ENCODE measurements around the gene RHOT2. TPM values are rescaled to one million over a fixed set of nuclear protein-coding genes. Genes with fewer than 3 reads are reported as not detected.

The RHOT2 gene
- total and polyA plus RNA-seq, 9 of the 15 experiments (the other 6 are each of a cell fraction or from before 2014, with no cell fraction given) = 5.0 to 373 (median 112) TPM

DNA sequence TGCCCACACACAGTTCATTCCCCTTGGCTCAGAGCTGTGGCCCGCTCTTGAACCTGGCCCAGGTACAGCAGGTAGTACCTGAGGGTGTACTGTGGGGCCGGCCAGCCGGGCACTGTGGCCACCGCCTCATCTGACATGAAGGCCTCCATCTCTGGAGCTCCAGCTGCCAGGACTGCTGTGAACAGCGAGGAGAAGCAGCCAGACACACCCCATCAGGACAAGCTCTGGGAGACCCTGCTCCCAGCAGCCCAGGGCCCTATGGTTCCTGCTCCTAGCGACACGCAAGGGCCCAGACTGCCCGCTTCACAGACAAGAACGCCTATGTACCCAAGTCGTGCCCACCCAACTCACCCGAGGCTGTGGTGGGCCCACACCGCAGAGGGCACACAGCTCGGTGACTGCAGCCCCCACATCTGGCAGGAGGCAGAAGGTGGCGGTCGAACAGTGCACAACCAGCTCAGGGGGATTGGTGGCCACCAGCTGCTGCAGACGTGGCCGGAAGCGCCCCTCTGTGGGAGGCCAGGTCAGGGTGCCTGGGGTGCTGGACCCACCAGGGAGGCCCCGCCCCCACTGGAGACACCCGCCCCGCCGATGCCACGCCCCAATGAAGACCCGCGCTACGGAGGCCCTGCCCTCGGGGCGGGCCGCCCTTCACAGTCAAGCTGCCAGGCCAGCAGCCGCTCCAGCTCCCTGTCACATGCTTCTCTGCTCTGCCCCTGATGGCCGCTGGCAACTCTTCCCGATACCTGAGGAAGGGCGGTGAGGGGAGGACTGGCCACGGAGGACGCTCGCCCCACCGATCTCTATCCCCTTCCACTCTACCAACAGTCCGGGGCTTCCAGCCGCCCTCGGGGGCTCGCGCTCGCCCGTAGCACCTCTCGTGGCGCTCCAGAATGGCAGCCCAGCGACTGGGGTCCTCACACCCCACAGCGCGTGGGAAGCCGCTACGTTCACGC, 11.2 kb downstream of the RHOT2 start (continued):
- TF ChIP-seq, protein P1, sequence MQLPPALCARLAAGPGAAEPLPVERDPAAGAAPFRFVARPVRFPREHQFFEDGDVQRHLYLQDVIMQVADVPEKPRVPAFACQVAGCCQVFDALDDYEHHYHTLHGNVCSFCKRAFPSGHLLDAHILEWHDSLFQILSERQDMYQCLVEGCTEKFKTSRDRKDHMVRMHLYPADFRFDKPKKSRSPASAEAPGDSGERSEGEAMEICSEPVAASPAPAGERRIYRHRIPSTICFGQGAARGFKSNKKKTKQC (CRISPR knock-in tag; IDR thresholded peaks at IDR 0.05) = peak; percentile 60; the same call in 1 of the 2 replicates
- TF ChIP-seq POLR2B (IDR thresholded peaks at IDR 0.05; ENCODE audit: low read depth, partially characterized antibody) (peak; percentile 65), POLR2AphosphoS5 (IDR thresholded peaks at IDR 0.05; ENCODE audit: control insufficient read depth, insufficient read depth, low read depth, low read length) (peak; percentile 37; the same call in 1 of the 2 replicates), BRD4 (IDR thresholded peaks at IDR 0.05) (no peak), E2F6 (IDR thresholded peaks at IDR 0.05; ENCODE audit: borderline replicate concordance in 1 of 2, extremely low read depth in 1 of 2, insufficient read depth in 1 of 2, insufficient read length in 1 of 2, low read depth in 1 of 2, low read length in 1 of 2, poor library complexity in 1 of 2, severe bottlenecking in 1 of 2) (peak; percentile 27 to 56), ZNF121 (CRISPR knock-in tag; conservative IDR thresholded peaks at IDR 0.05) (no peak), KAT2B (IDR thresholded peaks at IDR 0.05; ENCODE audit: low read depth, low read length) (no peak), TEAD4 (IDR thresholded peaks at IDR 0.05; ENCODE audit: low read length) (no peak), TEAD4 (CRISPR knock-in tag; IDR thresholded peaks at IDR 0.05; ENCODE audit: borderline replicate concordance) (no peak), YY1 (IDR thresholded peaks at IDR 0.05; ENCODE audit: borderline replicate concordance in 1 of 3, control insufficient read depth in 1 of 3, extremely low read depth in 1 of 3, insufficient read depth in 3 of 3, insufficient read length in 1 of 3, insufficient replicate concordance in 2 of 3, low read depth in 1 of 3, low read length in 2 of 3) (peak in 2 of 3 experiments; percentile 8 to 17), ZNF263 (CRISPR knock-in tag; IDR thresholded peaks at IDR 0.05; ENCODE audit: borderline replicate concordance) (peak; percentile 79), TAF1 (IDR thresholded peaks at IDR 0.05; ENCODE audit: control insufficient read depth, extremely low read depth, insufficient read depth, low read length, severe bottlenecking) (peak; percentile 49), CHD1 (IDR thresholded peaks at IDR 0.05; ENCODE audit: low read length) (peak; percentile 92), JUN (IDR thresholded peaks at IDR 0.05; ENCODE audit: borderline replicate concordance, low read depth, low read length) (peak; percentile 15; the same call in 1 of the 2 replicates), JUN (CRISPR knock-in tag; IDR thresholded peaks at IDR 0.05; ENCODE audit: borderline replicate concordance) (no peak), SMAD3 (CRISPR knock-in tag; conservative IDR thresholded peaks at IDR 0.05) (no peak), PHF8 (IDR thresholded peaks at IDR 0.05; ENCODE audit: borderline replicate concordance, low read length) (peak; percentile 72; the same call in 1 of the 2 replicates), FOXM1 (IDR thresholded peaks at IDR 0.05; ENCODE audit: low read depth) (no peak), FOXM1 (CRISPR knock-in tag; IDR thresholded peaks at IDR 0.05; ENCODE audit: low read depth) (no peak; the same call in 1 of the 2 replicates)

Measured in K562 (cell line).